IMR-90 (cell line): ENCODE data around the gene COL4A1. TPM values are rescaled to one million over a fixed set of nuclear protein-coding genes. Genes with fewer than 3 reads are reported as not detected.

Source experiments
- ATAC-seq: fragments of 200-7000 bp; cut with Tn5 transposase; 2 replicates; pipeline ENCODE4 v1.9.1; 2020; ENCODE audit warnings: low read depth, mild to moderate bottlenecking, moderate library complexity
- BruUV-seq: library from RNA; stranded (reverse); fragments of 400-500 nt; replicated peaks from 2 replicates; lab custom pipeline; 2021; lab: Mats Ljungman, UMichigan
- CTCF ChIA-PET: fragments of 300-600 bp; formaldehyde crosslinking; extraction: SDS; loops from one replicate; lab custom pipeline; 2021; ENCODE audit warnings: antibody characterized with exemption; lab: Yijun Ruan, JAX
- POLR2A ChIA-PET: fragments of 300-600 bp; sonication (Branson Sonifier 250); formaldehyde crosslinking; loops from one replicate; lab custom pipeline; 2022; ENCODE audit warnings: antibody characterized with exemption; ENCODE audit not compliant: unreplicated experiment; lab: Charles Lee
- DNase-seq: peaks from one replicate; pipeline ENCODE4 v3.0.0; 2013
- H2AFZ ChIP-seq: replicated peaks from 2 replicates; pipeline ENCODE3; 2013; ENCODE audit warnings: low read length, mild to moderate bottlenecking; ENCODE audit not compliant: poor library complexity
- H2AK5ac ChIP-seq: 2 replicates; pipeline ENCODE4 v1.6.1; 2013; ENCODE audit warnings: low read depth, low read length, inconsistent platforms
- H2AK9ac ChIP-seq: replicated peaks from 2 replicates; pipeline ENCODE3; 2013; ENCODE audit warnings: mild to moderate bottlenecking, low read depth, low read length, moderate library complexity; ENCODE audit not compliant: poor library complexity
- H2BK120ac ChIP-seq: 2 replicates; pipeline ENCODE4 v1.6.1; 2013; ENCODE audit warnings: low read depth, low read length, inconsistent platforms
- H2BK15ac ChIP-seq: 3 replicates; pipeline ENCODE4 v1.6.1; 2013; ENCODE audit warnings: low read depth, low read length, inconsistent platforms
- H2BK20ac ChIP-seq: 2 replicates; pipeline ENCODE4 v1.6.1; 2013; ENCODE audit warnings: low read depth, mild to moderate bottlenecking, inconsistent platforms, low read length, moderate library complexity
- H2BK5ac ChIP-seq: 2 replicates; pipeline ENCODE4 v1.6.1; 2013; ENCODE audit warnings: mild to moderate bottlenecking, low read depth, low read length, inconsistent platforms; ENCODE audit not compliant: poor library complexity, severe bottlenecking
- H3K14ac ChIP-seq: replicated peaks from 2 replicates; pipeline ENCODE4 v1.6.1; 2013; ENCODE audit warnings: low read depth, low read length, inconsistent platforms
- H3K18ac ChIP-seq: 2 replicates; pipeline ENCODE4 v1.6.1; 2013; ENCODE audit warnings: low read depth, low read length, control low read depth
- H3K23ac ChIP-seq: 2 replicates; pipeline ENCODE4 v1.6.1; 2013; ENCODE audit warnings: low read depth, low read length, inconsistent platforms
- H3K27ac ChIP-seq: 2 replicates; pipeline ENCODE4 v1.5.1; 2013; ENCODE audit warnings: mild to moderate bottlenecking, control low read depth, low read length; ENCODE audit not compliant: insufficient read depth
- H3K27me3 ChIP-seq: 2 replicates; pipeline ENCODE4 v1.6.1; 2013; ENCODE audit warnings: low read length; ENCODE audit not compliant: control insufficient read depth, insufficient read depth
- H3K36me3 ChIP-seq: 2 replicates; pipeline ENCODE4 v1.6.1; 2013; ENCODE audit warnings: low read length, mixed read lengths; ENCODE audit not compliant: control insufficient read depth, insufficient read depth
- H3K4ac ChIP-seq: 2 replicates; pipeline ENCODE4 v1.6.1; 2013; ENCODE audit warnings: low read depth, low read length, inconsistent platforms
- H3K4me1 ChIP-seq: 2 replicates; pipeline ENCODE4 v1.6.1; 2013; ENCODE audit warnings: low read length, mixed read lengths; ENCODE audit not compliant: control insufficient read depth, insufficient read depth
- H3K4me2 ChIP-seq: 2 replicates; pipeline ENCODE4 v1.6.1; 2013; ENCODE audit warnings: low read depth, mild to moderate bottlenecking, control low read depth, low read length, moderate library complexity
- H3K4me3 ChIP-seq: 2 replicates; pipeline ENCODE4 v1.5.1; 2013; ENCODE audit warnings: low read depth, mild to moderate bottlenecking, control low read depth, low read length, moderate library complexity; ENCODE audit not compliant: insufficient read depth
- H3K56ac ChIP-seq: 2 replicates; pipeline ENCODE4 v1.6.1; 2013; ENCODE audit warnings: low read length, inconsistent platforms; ENCODE audit not compliant: insufficient read depth; ENCODE audit errors: extremely low read depth
- H3K79me1 ChIP-seq, 2 experiments: 2 replicates each; pipeline ENCODE4 v1.6.1; 2013; ENCODE audit warnings: low read length in 2 of 2, inconsistent platforms in 1 of 2, low read depth in 1 of 2
- H3K9ac ChIP-seq: 2 replicates; pipeline ENCODE4 v1.6.1; 2013; ENCODE audit warnings: low read depth, low read length, control low read depth
- H3K9me1 ChIP-seq: 2 replicates; pipeline ENCODE4 v1.6.1; 2013; ENCODE audit warnings: low read length, inconsistent platforms; ENCODE audit not compliant: insufficient read depth
- H3K9me3 ChIP-seq: 2 replicates; pipeline ENCODE4 v1.6.1; 2013; ENCODE audit warnings: low read length; ENCODE audit not compliant: control insufficient read depth, insufficient read depth
- H4K20me1 ChIP-seq: 2 replicates; pipeline ENCODE4 v1.6.1; 2013; ENCODE audit warnings: low read length, inconsistent platforms; ENCODE audit not compliant: insufficient read depth
- H4K5ac ChIP-seq: 2 replicates; pipeline ENCODE4 v1.6.1; 2013; ENCODE audit warnings: mild to moderate bottlenecking, low read depth, low read length, control low read depth
- H4K8ac ChIP-seq, 2 experiments: 2 replicates each; pipeline ENCODE4 v1.6.1; 2013; ENCODE audit warnings: low read depth in 2 of 2, low read length in 2 of 2, control low read depth in 1 of 2, inconsistent platforms in 1 of 2
- H4K91ac ChIP-seq: 2 replicates; pipeline ENCODE4 v1.6.1; 2013; ENCODE audit warnings: low read depth, low read length, inconsistent platforms; ENCODE audit not compliant: insufficient read depth
- BHLHE40 ChIP-seq: fragments of 150-350 bp; IDR thresholded peaks from 2 replicates; pipeline ENCODE4 v1.6.1; 2016; ENCODE audit warnings: mild to moderate bottlenecking, low read depth, low read length
- CEBPB ChIP-seq: IDR thresholded peaks from 2 replicates; pipeline ENCODE4 v1.6.1; 2012; ENCODE audit warnings: low read depth, low read length, improper control_type of control experiment
- CHD1 ChIP-seq: IDR thresholded peaks from 2 replicates; pipeline ENCODE4 v1.6.1; 2012; ENCODE audit warnings: low read depth, low read length, improper control_type of control experiment
- CTCF ChIP-seq: conservative IDR thresholded peaks from 2 replicates; pipeline ENCODE4 v1.5.1; 2012; ENCODE audit warnings: mild to moderate bottlenecking, low read depth, low read length, improper control_type of control experiment
- ELK1 ChIP-seq: fragments of 150-350 bp; IDR thresholded peaks from 2 replicates; pipeline ENCODE4 v1.6.1; 2016; ENCODE audit warnings: low read depth, mild to moderate bottlenecking, low read length, moderate library complexity, borderline replicate concordance
- FOS ChIP-seq: fragments of 150-350 bp; IDR thresholded peaks from 2 replicates; pipeline ENCODE4 v1.6.1; 2016; ENCODE audit warnings: low read depth, low read length
- MAFK ChIP-seq: IDR thresholded peaks from 2 replicates; pipeline ENCODE4 v1.6.1; 2012; ENCODE audit warnings: low read depth, low read length, improper control_type of control experiment
- MAZ ChIP-seq: IDR thresholded peaks from 2 replicates; pipeline ENCODE4 v1.6.1; 2012; ENCODE audit warnings: low read depth, mild to moderate bottlenecking, low read length, improper control_type of control experiment, moderate library complexity, borderline replicate concordance
- MXI1 ChIP-seq: IDR thresholded peaks from 2 replicates; pipeline ENCODE4 v1.6.1; 2012; ENCODE audit warnings: low read depth, mild to moderate bottlenecking, low read length, moderate library complexity, borderline replicate concordance
- NFE2L2 ChIP-seq: fragments of 150-350 bp; IDR thresholded peaks from 2 replicates; pipeline ENCODE4 v1.6.1; 2016; ENCODE audit warnings: low read depth, mild to moderate bottlenecking, low read length
- POLR2A ChIP-seq: IDR thresholded peaks from 2 replicates; pipeline ENCODE4 v1.6.1; 2012; ENCODE audit warnings: mild to moderate bottlenecking, low read depth, low read length
- RAD21 ChIP-seq: IDR thresholded peaks from 2 replicates; pipeline ENCODE4 v1.6.1; 2012; ENCODE audit warnings: low read length, improper control_type of control experiment
- RCOR1 ChIP-seq: IDR thresholded peaks from 2 replicates; pipeline ENCODE4 v1.6.1; 2012; ENCODE audit warnings: mild to moderate bottlenecking, low read length, improper control_type of control experiment; ENCODE audit not compliant: insufficient replicate concordance
- SMC3 ChIP-seq: fragments of 150-350 bp; IDR thresholded peaks from 2 replicates; pipeline ENCODE4 v1.6.1; 2016; ENCODE audit warnings: low read depth, mild to moderate bottlenecking, antibody characterized with exemption, low read length, moderate library complexity
- USF2 ChIP-seq: fragments of 150-350 bp; IDR thresholded peaks from 2 replicates; pipeline ENCODE4 v1.6.1; 2017; ENCODE audit warnings: mild to moderate bottlenecking, antibody characterized with exemption, low read length, low read depth
- WGBS, 2 experiments: methylation state at CpG; one replicate each; pipeline versions ENCODE4 v1.1.5 to v1.1.7; 2013; ENCODE audit warnings: missing lambda C conversion rate in 2 of 2; ENCODE audit not compliant: insufficient read length in 1 of 2; ENCODE audit errors: extremely low coverage in 2 of 2; 5-methylcytosine and 5-hydroxymethylcytosine counted together
- dilution Hi-C: fragments of 300-500 bp; cut with HindIII; formaldehyde crosslinking; loops from one replicate; pipeline ENCODE4 v1.14.3; 2018; ENCODE audit warnings: low sequenced_read_pairs; ENCODE audit not compliant: unreplicated experiment
- in situ Hi-C: fragments of 300-500 bp; cut with MboI; formaldehyde crosslinking; loops from 3 replicates; pipeline ENCODE4 v1.14.3; 2019; ENCODE audit warnings: low sequenced_read_pairs, inconsistent platforms, mixed read lengths
- intact Hi-C: fragments of 100-400 bp; cut with micrococcal nuclease; formaldehyde crosslinking; loops from 2 replicates; pipeline ENCODE4 v1.10.0; 2022
- polyA plus RNA-seq, 3 experiments: library from polyadenylated mRNA; depleted of rRNA; stranded (reverse); fragments of >200 nt; gene quantifications; 2 replicates each; pipeline ENCODE4 v1.2.3, GENCODE V29; 2012; ENCODE audit warnings: low replicate concordance in 1 of 3
- total RNA-seq: library from RNA; depleted of rRNA; stranded (reverse); fragments of >200 nt; gene quantifications from 2 replicates; pipeline ENCODE4 v1.2.3, GENCODE V29; 2012

COL4A1 gene
- total and polyA plus RNA-seq, 2 of the 4 experiments (the other 2 are of a cell fraction) = 230 to 337 TPM

DNA sequence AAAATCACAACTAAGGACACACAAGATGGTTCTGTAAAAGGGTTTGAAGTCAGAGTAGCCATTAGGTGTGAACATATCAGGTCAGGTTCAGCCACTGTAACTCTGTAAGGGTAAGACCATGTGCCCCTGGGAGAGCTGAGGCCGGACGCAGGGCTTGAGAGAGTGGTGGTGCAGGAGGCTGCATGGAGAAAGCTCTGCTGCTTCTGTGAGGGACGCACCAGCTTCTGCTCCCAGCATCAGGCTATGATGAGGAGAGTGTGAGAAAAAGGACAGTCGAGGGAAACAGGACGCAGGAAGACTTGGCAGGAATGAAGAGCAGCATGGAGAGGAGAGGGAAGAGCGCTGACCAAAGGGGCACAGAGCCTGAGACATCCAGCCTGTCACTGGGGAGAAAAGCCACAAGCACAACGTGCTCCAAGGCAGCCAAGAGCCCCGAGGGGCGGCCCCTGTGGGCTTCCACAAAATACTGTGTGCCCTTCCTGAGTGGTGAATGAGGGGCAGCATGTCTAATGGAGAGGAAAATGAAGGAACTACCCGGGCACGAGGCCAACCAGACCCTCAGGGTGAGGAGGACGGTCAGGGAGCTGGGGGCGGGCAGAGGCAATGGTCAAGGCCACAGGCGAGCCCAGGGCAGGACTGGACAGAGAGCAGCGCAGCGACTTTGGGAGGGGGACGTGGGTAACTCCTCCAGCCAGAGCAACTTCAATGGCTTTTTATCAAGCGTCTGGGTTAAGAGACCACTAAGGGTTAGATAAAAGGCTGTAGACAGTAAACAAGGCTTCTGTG, 107.7 kb downstream of the COL4A1 start:
- H2BK20ac ChIP-seq = no peak overlapping the region; the same call in 1 of the 2 replicates
- no peak overlapping the region for H2AK9ac ChIP-seq
- in situ Hi-C loops (no loop called here), dilution Hi-C loops (no loop called here), intact Hi-C loops (no loop called here)
- H3K56ac ChIP-seq = no peak overlapping the region
- no TSS peak for BruUV-seq
- H3K79me1 ChIP-seq = peaks cover 15 to 49% of the 10 kb centered on the region in 2 experiments; a peak in 3 of 4 replicates
- H3K27ac ChIP-seq = peak overlapping the region; percentile 25; the same call in 1 of the 2 replicates
- no peak overlapping the region; the same call in 1 of the 2 replicates for H2BK120ac ChIP-seq
- H4K91ac ChIP-seq = peak overlapping the region; percentile 27; the same call in 1 of the 2 replicates
- H2BK15ac ChIP-seq = no peak overlapping the region
- H3K36me3 ChIP-seq = peaks cover 55% of the 10 kb centered on the region
- H4K5ac ChIP-seq = no peak overlapping the region
- H3K9me3 ChIP-seq = no peaks in the 10 kb centered on the region
- H3K4me2 ChIP-seq = no peak overlapping the region
- H2AFZ ChIP-seq = peak overlapping the region; percentile 2
- H3K4ac ChIP-seq = no peak overlapping the region
- ChIA-PET POLR2A (no interaction called here), CTCF (no interaction called here)
- DNase-seq (no peak), ATAC-seq (no peak)
- peaks cover 25% of the 10 kb centered on the region for H3K9me1 ChIP-seq
- no peak overlapping the region; the same call in 1 of the 2 replicates for H3K23ac ChIP-seq
- H3K4me1 ChIP-seq = peaks cover 24% of the 10 kb centered on the region
- H4K20me1 ChIP-seq = peaks cover 15% of the 10 kb centered on the region; the same call in 1 of the 2 replicates
- no peaks in the 10 kb centered on the region for H3K27me3 ChIP-seq
- H3K4me3 ChIP-seq = no peak overlapping the region
- 78% methylated on average over 9 of the region's 18 CpGs; no CpG with 5 or more reads in 1 of the 2 experiments for WGBS, 2 experiments
- no peak overlapping the region for H3K9ac ChIP-seq
- H3K18ac ChIP-seq = no peak overlapping the region
- no peak overlapping the region for H2BK5ac ChIP-seq
- H4K8ac ChIP-seq = no peak overlapping the region; a peak in 1 of 4 replicates
- no peak overlapping the region for H2AK5ac ChIP-seq
- H3K14ac ChIP-seq = no peak overlapping the region
- no peak for TF ChIP-seq SMC3
- no peak for TF ChIP-seq NFE2L2
- TF ChIP-seq BHLHE40 = no peak
- no peak for TF ChIP-seq FOS
- no peak for TF ChIP-seq ELK1
- no peak for TF ChIP-seq CTCF
- TF ChIP-seq RAD21 = no peak
- TF ChIP-seq MAFK = no peak
- TF ChIP-seq MAZ = no peak
- TF ChIP-seq USF2 = no peak
- TF ChIP-seq CEBPB = no peak
- no peak for TF ChIP-seq MXI1
- TF ChIP-seq CHD1 = no peak
- TF ChIP-seq POLR2A = no peak
- TF ChIP-seq RCOR1 = no peak
